Tibial nerve (tissue), 3 donors: ENCODE data around the gene HEG1.

Experiments
- POLR2A ChIP-seq, 2 donors: fragments of 450-650 bp; IDR thresholded peaks; one replicate each; pipeline ENCODE4 v1.6.1; 2017; ENCODE audit warnings: antibody characterized with exemption in 2 of 2, mild to moderate bottlenecking in 2 of 2, moderate library complexity in 2 of 2
- TF ChIP-seq, protein P1 (sequence below), 5 experiments: fragments of 200-600 bp in 3 of 5; fragments of 450-650 bp in 2 of 5; sonication (generic) in 3 of 5; IDR thresholded peaks; one replicate each; pipeline ENCODE4 v1.5.1; 2016 to 2019; ENCODE audit warnings: antibody characterized with exemption in 5 of 5, mild to moderate bottlenecking in 3 of 5, moderate library complexity in 2 of 5

DNA sequence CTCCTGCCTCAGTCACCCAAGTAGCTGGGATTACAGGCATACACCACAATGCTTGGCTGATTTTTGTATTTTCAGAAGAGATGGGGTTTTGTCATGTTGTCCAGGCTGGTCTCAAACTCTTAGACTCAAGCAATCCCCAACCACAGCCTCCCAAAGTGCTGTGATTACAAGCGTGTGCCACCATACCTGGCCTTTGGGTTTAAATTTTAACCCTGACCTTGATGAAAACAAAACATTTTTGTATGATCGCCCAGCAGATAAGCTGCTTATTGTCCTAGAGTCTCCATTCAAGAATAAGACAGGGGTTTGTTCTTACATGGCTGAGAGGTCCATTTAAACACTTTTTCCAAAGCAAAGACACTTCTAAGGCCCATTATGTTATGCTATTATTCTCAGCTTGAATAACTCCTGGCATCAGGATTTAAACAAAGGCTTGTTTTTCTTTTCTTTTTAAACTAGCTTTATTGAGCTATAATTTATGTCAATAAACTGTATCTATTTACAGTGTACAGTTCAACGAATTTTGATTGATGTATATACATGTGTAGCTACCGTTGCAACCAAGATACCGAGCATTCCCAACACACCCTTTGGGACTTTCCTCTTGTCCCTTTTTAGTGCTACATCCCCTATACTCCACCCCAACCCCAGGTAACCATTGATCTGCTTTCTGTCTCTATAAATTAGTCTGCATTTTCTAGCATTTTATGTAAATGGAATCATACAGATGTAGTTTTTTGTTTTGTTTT, 119.8 kb downstream of the HEG1 start:
- TF ChIP-seq POLR2A (IDR thresholded peaks at IDR 0.05) = no peak
- TF ChIP-seq, protein P1, sequence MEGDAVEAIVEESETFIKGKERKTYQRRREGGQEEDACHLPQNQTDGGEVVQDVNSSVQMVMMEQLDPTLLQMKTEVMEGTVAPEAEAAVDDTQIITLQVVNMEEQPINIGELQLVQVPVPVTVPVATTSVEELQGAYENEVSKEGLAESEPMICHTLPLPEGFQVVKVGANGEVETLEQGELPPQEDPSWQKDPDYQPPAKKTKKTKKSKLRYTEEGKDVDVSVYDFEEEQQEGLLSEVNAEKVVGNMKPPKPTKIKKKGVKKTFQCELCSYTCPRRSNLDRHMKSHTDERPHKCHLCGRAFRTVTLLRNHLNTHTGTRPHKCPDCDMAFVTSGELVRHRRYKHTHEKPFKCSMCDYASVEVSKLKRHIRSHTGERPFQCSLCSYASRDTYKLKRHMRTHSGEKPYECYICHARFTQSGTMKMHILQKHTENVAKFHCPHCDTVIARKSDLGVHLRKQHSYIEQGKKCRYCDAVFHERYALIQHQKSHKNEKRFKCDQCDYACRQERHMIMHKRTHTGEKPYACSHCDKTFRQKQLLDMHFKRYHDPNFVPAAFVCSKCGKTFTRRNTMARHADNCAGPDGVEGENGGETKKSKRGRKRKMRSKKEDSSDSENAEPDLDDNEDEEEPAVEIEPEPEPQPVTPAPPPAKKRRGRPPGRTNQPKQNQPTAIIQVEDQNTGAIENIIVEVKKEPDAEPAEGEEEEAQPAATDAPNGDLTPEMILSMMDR (IDR thresholded peaks at IDR 0.05) = no peak
